ENCODE measurements around the gene C16orf78.
A peak's percentile ranks its signal among the peaks of the same experiment; 100 is the strongest.

The C16orf78 gene

GRCh38 chr16:49398761-49399160 is 25.2 kb downstream of the C16orf78 start:
- no peak for DNase-seq

DNA sequence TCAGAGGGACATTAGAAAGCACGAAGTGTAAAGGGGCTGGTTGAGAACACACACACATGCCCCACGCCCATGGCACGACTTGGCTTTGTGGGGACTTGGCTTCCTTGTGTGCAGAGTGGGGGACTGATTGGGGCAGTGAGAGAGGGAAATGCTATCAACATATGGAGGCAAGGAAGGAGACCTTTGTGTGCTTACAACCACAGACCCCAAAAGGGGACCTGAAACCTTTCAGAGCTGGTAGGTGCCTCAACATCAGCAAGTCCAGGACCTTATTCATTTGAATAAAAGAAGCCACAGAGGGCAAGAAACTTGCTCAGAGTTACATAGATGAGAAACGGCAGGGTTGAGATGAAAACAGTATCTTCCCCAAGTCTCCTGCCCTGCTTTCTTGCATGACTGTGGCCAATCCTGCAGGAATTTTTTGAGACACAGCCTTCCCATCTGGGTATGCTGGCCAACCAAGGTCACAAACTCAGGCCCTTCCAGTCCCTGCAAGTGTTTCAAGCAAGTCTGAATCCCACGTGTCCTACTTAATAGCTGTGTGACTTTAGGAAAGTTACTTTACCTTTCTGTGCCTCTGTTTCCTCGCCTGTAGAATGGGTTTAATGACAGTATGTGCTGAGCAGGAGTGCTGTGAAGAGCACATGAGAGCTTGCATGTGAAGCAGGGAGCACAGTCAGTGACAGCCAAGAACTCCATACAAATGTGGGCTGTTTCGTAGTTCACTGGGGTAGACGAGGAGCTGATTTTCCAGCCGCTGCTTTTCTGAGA is 26.2 kb downstream of the C16orf78 start:
- no peak for DNase-seq

GRCh38 chr16:49400611-49401010 is 27.0 kb downstream of the C16orf78 start:
- DNase-seq: no peak

DNA sequence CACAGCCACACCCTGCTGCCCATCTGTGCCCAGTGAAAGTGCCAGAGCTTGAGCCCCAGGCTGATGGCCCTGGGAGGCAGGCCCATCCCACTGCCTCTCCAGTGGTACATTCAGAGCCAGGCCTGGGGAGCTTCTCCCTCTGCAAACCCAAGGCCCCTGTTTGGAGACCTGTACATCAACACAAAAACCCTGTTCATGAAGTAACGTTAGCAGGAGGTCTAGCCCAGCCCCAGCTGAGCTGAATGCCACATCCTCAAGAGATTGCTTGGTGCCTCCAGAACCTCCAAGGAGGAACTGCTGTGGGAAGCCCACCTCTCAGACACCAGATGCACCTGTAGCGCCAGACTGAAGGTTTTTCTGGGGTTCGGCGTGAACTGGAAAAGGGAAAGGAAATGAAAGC is 31.5 kb downstream of the C16orf78 start:
- no peak for DNase-seq

GRCh38 chr16:49405530-49405929 is 31.9 kb downstream of the C16orf78 start:
- no peak for DNase-seq

DNA sequence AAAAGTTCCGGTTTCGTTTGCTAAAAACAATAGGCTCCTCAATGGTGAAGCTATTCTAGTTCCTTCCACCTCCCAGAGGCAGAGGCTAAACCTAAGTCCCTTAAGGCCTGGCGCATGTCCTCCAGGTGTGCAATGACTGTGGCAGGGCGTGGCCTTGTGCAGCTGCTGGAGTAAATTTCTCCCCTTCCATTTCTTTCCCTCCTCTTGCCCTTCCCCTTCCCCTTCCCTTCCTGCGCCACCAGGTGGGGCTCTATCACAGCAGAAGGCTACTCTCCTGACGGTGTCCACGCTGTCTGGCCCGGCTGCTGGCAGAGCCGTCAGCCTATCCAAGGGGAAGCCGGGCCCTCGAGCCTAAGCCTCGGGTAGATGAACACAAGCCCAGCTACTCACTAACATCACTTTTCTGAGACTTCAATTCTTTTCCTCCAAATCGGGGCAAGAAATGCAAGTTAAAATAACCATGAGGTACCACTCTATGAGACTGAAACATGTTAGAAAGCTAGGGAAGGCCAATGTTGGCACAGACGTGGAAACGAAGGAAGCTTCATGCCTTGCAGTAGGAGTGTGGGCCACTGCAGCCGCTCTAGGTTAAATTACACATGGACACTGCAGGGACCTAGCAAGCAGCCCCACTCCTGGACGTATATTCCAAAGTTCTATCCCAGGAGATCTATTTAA is 34.4 kb downstream of the C16orf78 start:
- DNase-seq: peak in 1 of 2 experiments; percentile 69

DNA sequence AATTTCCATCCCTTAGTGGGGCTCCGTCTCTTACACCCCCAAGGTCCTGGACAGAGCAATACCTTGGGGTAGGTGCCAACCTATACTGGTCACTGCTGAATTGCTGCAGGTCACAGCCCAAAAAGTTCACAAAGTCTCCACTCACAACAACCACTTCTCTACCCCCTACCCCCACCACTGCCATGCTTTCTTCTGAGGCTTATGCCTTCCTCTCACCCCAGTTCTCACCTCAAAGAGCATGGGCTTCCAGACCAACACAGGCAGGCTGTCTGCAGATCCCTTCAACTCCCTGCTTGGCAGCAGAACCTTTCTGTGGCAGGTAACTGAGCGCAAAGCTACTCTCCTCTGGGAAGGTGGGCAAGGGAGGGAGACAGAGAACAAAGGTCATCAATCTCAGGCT is 35.5 kb downstream of the C16orf78 start:
- no peak for DNase-seq

DNA sequence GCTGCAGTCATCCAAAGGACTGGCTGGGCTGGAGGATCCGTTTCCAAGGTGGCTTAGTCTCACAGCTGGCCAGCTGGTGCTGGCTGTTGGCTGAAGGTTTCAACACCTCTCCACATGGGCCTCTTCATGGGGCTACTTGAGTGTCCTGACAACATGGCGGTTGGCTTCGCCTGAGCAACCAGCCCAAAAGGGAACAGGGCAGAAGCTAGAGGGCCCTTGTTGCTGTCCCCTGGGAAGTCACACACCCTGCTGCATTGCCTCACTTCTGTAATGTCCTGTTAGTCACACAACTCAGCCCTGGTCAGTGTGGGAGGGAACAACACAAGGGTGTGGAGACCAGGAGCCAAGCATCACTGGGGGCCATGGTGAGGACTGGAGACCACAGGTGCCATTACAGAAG is 36.6 kb downstream of the C16orf78 start:
- DNase-seq: no peak

DNA sequence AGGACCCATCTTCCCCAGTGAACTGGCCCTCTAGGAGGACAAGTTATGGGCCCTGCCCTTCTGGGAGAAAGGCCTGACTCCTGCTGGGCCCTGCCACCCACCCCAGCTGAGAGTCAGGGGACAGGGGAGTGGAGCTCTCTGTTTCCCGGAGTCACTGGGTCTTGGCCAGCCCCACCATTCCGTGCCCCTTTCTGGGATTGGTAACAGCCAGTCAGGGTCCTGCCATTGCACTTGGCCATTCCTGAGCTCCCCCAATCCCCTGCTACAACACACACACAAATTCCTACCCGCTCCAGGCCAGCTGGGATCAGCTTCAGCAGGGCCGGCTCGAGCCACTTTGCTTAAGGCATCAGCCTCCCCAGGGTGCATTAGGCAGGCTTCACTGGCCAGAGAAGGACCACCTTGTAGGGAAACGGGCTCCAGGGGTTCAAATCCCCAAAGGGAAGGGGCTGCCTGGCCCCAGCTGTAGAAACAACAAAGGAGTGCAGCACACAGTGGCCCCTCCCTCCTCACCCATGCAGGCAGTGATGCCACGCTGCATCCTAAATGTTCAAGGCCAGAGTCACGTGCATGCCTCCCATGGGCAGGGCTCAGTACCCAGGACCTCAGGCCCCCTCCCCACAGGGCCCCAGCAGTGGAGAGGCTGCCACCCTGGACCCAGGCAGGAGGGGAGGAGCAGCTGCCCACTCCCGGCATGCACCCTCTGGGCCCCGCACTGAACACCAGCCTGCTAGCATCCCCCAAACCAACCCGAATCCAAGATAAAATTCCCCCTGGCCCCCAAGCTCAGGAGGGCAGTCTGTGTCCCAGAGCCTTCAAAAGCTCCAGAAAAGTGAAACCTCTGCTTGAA is 37.7 kb downstream of the C16orf78 start:
- DNase-seq: no peak

DNA sequence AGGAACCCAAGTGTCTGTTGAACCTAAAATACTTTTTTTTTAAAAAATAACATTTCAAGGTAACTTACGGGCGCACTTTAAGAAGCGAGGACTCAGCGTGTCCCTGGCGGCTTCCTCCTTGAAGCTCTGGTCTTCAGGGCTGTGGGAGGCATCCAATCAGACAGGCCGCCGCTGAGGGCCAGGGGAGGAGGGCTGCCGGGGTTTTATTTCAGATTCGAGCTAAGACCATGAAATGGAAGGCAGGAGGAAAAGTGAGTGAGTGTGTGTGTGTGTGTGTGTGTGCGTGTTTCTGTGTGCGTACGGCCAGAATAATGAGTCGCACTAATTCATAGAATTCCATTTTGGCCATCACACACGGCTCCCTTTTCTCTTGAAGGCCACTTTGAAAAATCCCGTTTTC is 41.1 kb downstream of the C16orf78 start:
- no peak for DNase-seq

DNA sequence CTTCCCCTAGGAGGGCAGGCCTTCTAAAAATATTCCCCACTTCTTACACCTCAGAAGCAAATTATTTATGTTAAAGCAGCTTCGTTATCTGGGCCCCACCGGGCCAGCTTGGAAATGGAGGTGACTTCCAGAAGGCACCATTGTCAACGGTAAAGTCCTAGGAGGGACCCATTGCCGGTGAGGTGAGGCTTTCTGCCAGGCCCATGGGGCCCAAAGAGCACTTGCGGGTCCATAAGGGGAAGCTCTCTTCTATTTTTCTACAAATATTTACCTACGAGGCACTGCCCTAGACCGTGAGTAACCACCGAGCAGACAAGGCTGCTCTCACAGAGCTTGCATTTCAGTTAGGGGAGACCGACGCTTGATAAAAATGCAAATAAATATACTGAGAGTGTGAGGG is 41.5 kb downstream of the C16orf78 start:
- DNase-seq: no peak

GRCh38 chr16:49416001-49416675 is 42.5 kb downstream of the C16orf78 start:
- DNase-seq: no peak

GRCh38 chr16:49417354-49417753 is 43.8 kb downstream of the C16orf78 start:
- no peak for DNase-seq

DNA sequence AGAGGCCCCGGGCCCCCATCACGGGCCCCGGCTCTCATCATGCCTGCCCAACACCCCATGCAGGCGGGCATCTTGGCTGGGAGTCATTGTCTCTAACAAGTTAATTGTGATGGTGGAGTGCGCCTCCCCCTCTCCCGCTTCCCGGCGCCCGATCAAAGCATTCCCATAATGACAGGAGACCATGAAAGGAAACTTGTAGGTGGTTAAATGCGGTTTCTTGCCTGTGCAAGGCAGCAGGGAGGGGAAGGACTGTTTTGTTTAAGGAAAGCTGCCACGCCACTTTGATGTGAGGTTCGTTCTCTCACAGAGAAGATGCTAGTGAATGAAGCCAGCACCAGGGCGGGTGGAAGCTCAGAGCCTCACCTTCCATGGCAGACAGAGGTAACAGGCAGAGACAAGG is 45.4 kb downstream of the C16orf78 start:
- DNase-seq: no peak

DNA sequence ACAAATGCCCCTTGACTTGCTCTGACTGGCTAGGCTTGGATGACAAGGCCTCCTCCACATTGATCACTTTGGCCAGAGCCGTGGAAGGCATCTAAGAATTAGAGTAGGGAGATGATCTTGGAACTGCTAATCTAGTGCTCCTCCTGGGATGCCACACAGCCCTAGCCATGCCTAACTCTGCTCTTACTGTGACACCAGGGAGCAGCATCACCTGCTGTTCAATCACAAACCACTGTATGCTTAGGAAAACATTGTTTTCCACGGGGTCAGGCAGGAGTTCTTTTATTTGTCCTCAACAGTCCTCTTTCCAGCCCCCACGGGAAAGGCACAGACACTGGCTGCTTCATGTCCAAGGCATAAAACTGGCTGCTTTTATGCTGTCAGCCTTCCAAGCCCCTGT is 46.3 kb downstream of the C16orf78 start:
- no peak for DNase-seq

DNA sequence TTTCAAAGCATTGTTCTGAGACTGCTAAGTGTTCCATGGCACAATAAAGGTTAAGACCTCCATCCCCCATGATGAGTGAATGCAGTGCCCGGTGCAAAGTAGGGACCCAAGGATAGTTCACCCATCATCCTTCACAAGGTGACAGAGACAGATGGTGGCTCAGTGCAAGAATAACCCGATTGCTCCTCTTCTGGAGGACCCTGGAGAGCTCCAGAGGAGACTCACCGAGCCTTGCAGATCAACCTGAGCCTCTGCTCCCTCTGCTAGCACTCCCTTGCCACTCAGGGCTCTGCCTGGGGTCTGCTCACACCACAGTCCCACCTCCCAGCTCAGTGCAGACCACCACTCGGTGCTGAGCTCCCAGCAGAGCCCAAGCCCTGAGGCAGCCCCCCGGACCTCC is 49.3 kb downstream of the C16orf78 start:
- DNase-seq: no peak

DNA sequence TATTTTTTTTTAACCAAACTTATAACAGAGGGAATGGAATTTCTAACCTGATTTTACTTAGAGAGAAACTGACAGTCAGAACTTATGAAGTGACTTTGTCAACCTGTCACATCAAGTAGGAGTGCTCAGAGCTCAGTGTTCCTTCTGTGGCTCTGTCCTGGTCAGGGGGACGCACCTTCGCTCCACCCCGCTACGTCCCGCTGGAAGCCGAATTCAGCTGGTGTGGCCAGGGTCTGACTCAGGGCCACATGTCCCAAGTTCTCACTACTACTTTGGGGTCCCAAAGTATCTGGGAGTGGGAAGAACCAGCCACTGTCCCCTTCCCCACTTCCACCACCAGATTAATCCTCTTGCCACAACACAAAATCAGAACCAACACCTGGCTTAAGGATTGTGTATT is 51.4 kb downstream of the C16orf78 start:
- no peak for DNase-seq

GRCh38 chr16:49427771-49428170 is 54.2 kb downstream of the C16orf78 start:
- DNase-seq: no peak

DNA sequence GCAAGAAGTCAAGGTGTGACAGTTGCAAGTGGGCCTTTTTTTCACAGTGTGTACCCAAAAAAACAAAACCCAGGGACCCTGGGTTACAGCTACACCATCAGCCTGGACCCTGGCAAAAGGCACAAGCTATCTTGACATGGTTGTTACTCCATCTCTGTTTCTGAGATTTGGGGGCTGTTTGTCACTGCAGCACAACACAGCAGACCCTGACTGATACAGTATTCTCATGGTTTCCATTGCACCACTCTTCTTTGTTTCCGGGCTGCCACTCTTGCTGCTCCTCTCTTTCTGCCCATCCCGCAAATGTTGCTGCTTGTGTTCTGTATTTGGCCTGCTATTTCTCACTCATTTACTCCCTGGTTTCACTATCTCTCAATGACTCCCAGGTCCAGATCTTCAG is 55.2 kb downstream of the C16orf78 start:
- no peak for DNase-seq

DNA sequence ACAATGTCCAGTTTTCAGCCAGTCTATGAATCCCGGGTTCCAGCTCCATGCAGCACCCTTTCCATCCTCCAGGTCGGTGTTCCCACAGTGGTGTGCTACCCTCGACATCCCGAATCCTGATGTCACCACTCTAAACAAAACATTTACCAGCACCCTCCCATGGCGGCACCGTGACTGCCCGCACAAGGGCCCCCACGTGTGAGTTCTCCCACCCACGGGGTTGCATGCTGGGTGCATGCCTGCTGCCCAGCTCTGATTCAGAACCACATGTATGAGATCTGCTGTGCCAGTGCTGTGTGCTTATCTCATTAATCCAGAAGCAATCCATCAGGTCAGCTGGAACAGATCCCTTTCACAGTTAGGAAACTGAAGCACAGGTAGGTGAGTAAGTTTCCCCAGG is 57.4 kb downstream of the C16orf78 start:
- no peak for DNase-seq

DNA sequence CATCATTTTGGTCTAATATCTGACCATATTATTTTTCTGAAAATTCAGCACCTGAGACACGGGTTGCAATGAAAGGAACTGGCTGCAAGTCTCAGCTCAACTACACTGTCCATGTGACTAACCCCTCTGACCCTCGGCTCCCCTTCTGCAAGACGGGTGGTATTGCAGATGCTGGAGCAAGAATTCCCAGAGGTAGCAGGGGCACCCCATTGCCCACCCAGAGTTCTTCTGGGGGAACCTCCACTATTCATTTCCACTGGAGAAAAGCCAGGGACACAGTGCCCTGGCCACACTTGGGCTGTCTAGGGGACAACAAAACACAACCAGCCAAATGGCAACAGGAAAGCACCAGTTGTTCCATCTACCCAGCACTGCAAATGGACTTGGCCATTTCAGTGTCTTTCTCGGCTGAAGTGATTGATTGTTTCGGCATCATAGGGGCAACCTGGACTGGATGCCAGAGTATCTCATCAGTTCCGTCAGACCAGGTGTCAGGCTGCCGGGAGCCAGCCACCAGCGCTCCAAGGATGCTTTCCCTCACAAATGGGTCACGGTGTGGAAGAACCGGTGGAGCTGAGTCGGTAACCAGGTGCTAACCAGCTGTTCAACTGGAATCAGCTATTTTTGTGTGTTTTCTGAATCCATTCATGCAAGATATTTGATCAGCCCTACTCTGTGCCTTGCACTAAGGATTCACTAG is 58.1 kb downstream of the C16orf78 start:
- no peak for DNase-seq

- DNase-seq: no peak
These were observed 61.1 kb downstream of the C16orf78 start for GRCh38 chr16:49434733-49435132.

DNA sequence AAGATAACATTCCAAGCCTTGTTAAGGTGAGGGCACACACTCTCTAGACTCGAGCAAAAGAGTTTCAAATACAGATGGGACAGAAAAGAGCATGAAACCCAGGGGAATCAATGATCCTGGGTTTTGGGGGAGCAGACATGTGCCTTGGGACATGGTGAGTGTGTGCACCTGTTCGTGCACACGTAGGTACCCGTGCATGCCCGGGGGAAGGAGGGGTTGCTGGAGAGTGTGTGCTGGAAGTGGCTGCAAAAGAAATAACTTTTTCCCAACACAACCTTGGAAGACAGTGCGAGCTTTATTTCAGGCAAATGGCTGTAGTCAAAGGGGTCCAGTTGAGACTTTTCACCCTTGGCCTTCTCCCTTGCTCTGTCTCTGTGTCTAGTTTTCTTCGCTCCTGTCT is 62.6 kb downstream of the C16orf78 start:
- no peak for DNase-seq

All from cerebellar nuclear complex (tissue), 1 donor.